CD4-positive, alpha-beta memory T cell (primary cell): ENCODE measurements around the gene GRIK1. TPM values are rescaled to one million over a fixed set of nuclear protein-coding genes. Genes with fewer than 3 reads are reported as not detected.
A peak's percentile ranks its signal among the peaks of the same experiment; 100 is the strongest.

Source experiments
- CTCF ChIA-PET: fragments of 350-600 bp; sonication (Branson Sonifier 250); formaldehyde crosslinking; loops from one replicate; lab custom pipeline; 2021; ENCODE audit warnings: inconsistent platforms; ENCODE audit not compliant: partially characterized antibody; lab: Charles Lee
- POLR2A ChIA-PET: fragments of 350-600 bp; sonication (Branson Sonifier 250); formaldehyde crosslinking; loops from one replicate; lab custom pipeline; 2021; ENCODE audit not compliant: partially characterized antibody; lab: Charles Lee
- DNase-seq, 5 donors: peaks; one replicate each; pipeline versions ENCODE4 v3.0.0 to v3.0.0-alpha.2; 2020 to 2022; ENCODE audit warnings: mixed read lengths in 1 of 5
- H3K27ac ChIP-seq: one replicate; pipeline ENCODE4 v1.7.0; 2013; ENCODE audit warnings: low read depth, low read length
- H3K27me3 ChIP-seq: 2 replicates; pipeline ENCODE4 v1.7.0; 2013; ENCODE audit warnings: mild to moderate bottlenecking, low read length, moderate library complexity; ENCODE audit not compliant: insufficient read depth
- H3K36me3 ChIP-seq: 2 replicates; pipeline ENCODE4 v1.7.0; 2013; ENCODE audit warnings: mild to moderate bottlenecking, low read length, moderate library complexity; ENCODE audit not compliant: insufficient read depth
- H3K4me1 ChIP-seq: 2 replicates; pipeline ENCODE4 v1.7.0; 2013; ENCODE audit warnings: mild to moderate bottlenecking, low read length, moderate library complexity; ENCODE audit not compliant: insufficient read depth
- H3K4me3 ChIP-seq, 2 donors: one replicate each; pipeline ENCODE4 v1.7.0; 2013; ENCODE audit warnings: low read length in 2 of 2, mild to moderate bottlenecking in 1 of 2
- H3K9me3 ChIP-seq, 2 donors: one replicate each; pipeline ENCODE4 v1.7.0; 2013; ENCODE audit warnings: low read length in 2 of 2, control low read depth in 1 of 2; ENCODE audit not compliant: control insufficient read depth in 1 of 2
- H3K27ac Mint-ChIP-seq, 7 donors: one replicate each; pipeline ENCODE4 v1.8.0; 2020 to 2021; ENCODE audit warnings: mixed read lengths in 7 of 7, mild to moderate bottlenecking in 6 of 7, inconsistent platforms in 3 of 7, moderate library complexity in 3 of 7
- H3K27me3 Mint-ChIP-seq, 2 donors: one replicate each; pipeline ENCODE4 v1.8.0; 2020 to 2021; ENCODE audit warnings: mixed read lengths in 2 of 2
- H3K36me3 Mint-ChIP-seq, 2 donors: one replicate each; pipeline ENCODE4 v1.8.0; 2020 to 2021; ENCODE audit warnings: mixed read lengths in 2 of 2, inconsistent platforms in 1 of 2, mild to moderate bottlenecking in 1 of 2
- H3K4me1 Mint-ChIP-seq, 4 donors: one replicate each; pipeline ENCODE4 v1.8.0; 2020 to 2021; ENCODE audit warnings: mixed read lengths in 4 of 4, mild to moderate bottlenecking in 1 of 4
- H3K4me3 Mint-ChIP-seq, 8 donors: one replicate each; pipeline ENCODE4 v1.8.0; 2020 to 2021; ENCODE audit warnings: mixed read lengths in 8 of 8, mild to moderate bottlenecking in 7 of 8, moderate library complexity in 6 of 8, inconsistent platforms in 3 of 8
- H3K9me3 Mint-ChIP-seq, 8 donors: one replicate each; pipeline ENCODE4 v1.8.0; 2020 to 2021; ENCODE audit warnings: mixed read lengths in 8 of 8, mild to moderate bottlenecking in 5 of 8, inconsistent platforms in 3 of 8, moderate library complexity in 1 of 8
- intact Hi-C: fragments of 100-400 bp; cut with micrococcal nuclease; formaldehyde crosslinking; loops from one replicate; pipeline ENCODE4 v1.15.1; 2023
- polyA plus RNA-seq, 2 donors: library from polyadenylated mRNA; unstranded; fragments of 300-500 nt; fragmentation: Illumina TruSeq; gene quantifications; one replicate each; pipeline ENCODE4 v1.2.3, GENCODE V29; 2021
- total RNA-seq, 2 experiments: library from RNA; stranded (reverse); gene quantifications; one replicate each; pipeline ENCODE4 v1.2.3, GENCODE V29; 2021

Gene GRIK1
- total and polyA plus RNA-seq, 4 experiments from 2014 or later: not detected

GRCh38 chr21:29942034-29942433, 2.2 kb upstream of the GRIK1 start:
- Mint-ChIP-seq H3K4me1 (peaks cover 0 to 9% (median 3%) of the 10 kb centered on the region in 4 donors), H3K9me3 (peaks cover 1 to 9% (median 3%) of the 10 kb centered on the region in 8 donors), H3K4me3 (no peak overlapping the region), H3K27ac (no peak overlapping the region), H3K36me3 (no peaks in the 10 kb centered on the region), H3K27me3 (peaks cover 11 to 14% of the 10 kb centered on the region in 2 donors)
- DNase-seq: no peak
- no peaks in the 10 kb centered on the region for H3K4me1 ChIP-seq
- CTCF ChIA-PET: no interaction called here
- no peak overlapping the region for H3K4me3 ChIP-seq
- POLR2A ChIA-PET: no interaction called here
- H3K9me3 ChIP-seq: no peaks in the 10 kb centered on the region
- H3K27ac ChIP-seq: no peak overlapping the region
- intact Hi-C loops: no loop called here
- H3K27me3 ChIP-seq: no peaks in the 10 kb centered on the region
- H3K36me3 ChIP-seq: no peaks in the 10 kb centered on the region

GRCh38 chr21:29940991-29941390, 1.2 kb upstream of the GRIK1 start:
- DNase-seq: no peak
- no peaks in the 10 kb centered on the region for H3K27me3 ChIP-seq
- Mint-ChIP-seq H3K27ac (no peak overlapping the region), H3K4me1 (peaks cover 0 to 9% (median 3%) of the 10 kb centered on the region in 4 donors), H3K36me3 (no peaks in the 10 kb centered on the region), H3K9me3 (peaks cover 1 to 9% (median 3%) of the 10 kb centered on the region in 8 donors), H3K4me3 (no peak overlapping the region), H3K27me3 (peaks cover 9 to 14% of the 10 kb centered on the region in 2 donors)
- intact Hi-C loops: no loop called here
- H3K27ac ChIP-seq: no peak overlapping the region
- H3K4me1 ChIP-seq: no peaks in the 10 kb centered on the region
- H3K36me3 ChIP-seq: no peaks in the 10 kb centered on the region
- no peaks in the 10 kb centered on the region for H3K9me3 ChIP-seq
- no peak overlapping the region for H3K4me3 ChIP-seq
- ChIA-PET CTCF (no interaction called here), POLR2A (no interaction called here)

GRCh38 chr21:29940361-29940760, 565 bp upstream of the GRIK1 start:
- no peak overlapping the region for H3K27ac Mint-ChIP-seq
- H3K27me3 Mint-ChIP-seq: peaks cover 9 to 14% of the 10 kb centered on the region in 2 donors
- ChIA-PET CTCF (no interaction called here), POLR2A (no interaction called here)
- no peaks in the 10 kb centered on the region for H3K27me3 ChIP-seq
- no peaks in the 10 kb centered on the region for H3K4me1 ChIP-seq
- H3K4me3 Mint-ChIP-seq: no peak overlapping the region
- H3K36me3 ChIP-seq: no peaks in the 10 kb centered on the region
- no peak overlapping the region for H3K4me3 ChIP-seq
- no peak for DNase-seq
- H3K27ac ChIP-seq: no peak overlapping the region
- H3K36me3 Mint-ChIP-seq: no peaks in the 10 kb centered on the region
- H3K9me3 Mint-ChIP-seq: peaks cover 1 to 9% (median 3%) of the 10 kb centered on the region in 8 donors
- H3K9me3 ChIP-seq: no peaks in the 10 kb centered on the region
- intact Hi-C loops: no loop called here
- H3K4me1 Mint-ChIP-seq: peaks cover 0 to 9% (median 3%) of the 10 kb centered on the region in 4 donors

- intact Hi-C loops: no loop called here
- H3K4me3 Mint-ChIP-seq: peak overlapping the region in 1 of 8 donors; percentile 9
- H3K36me3 Mint-ChIP-seq: no peaks in the 10 kb centered on the region
- Histone ChIP-seq H3K9me3 (no peaks in the 10 kb centered on the region), H3K4me1 (no peaks in the 10 kb centered on the region), H3K27ac (no peak overlapping the region), H3K27me3 (no peaks in the 10 kb centered on the region), H3K4me3 (no peak overlapping the region), H3K36me3 (no peaks in the 10 kb centered on the region)
- ChIA-PET POLR2A (no interaction called here), CTCF (no interaction called here)
- DNase-seq: peak in 1 of 5 donors; percentile 31
- H3K27ac Mint-ChIP-seq: no peak overlapping the region
- peaks cover 11 to 14% of the 10 kb centered on the region in 2 donors for H3K27me3 Mint-ChIP-seq
- H3K4me1 Mint-ChIP-seq: peaks cover 0 to 9% (median 3%) of the 10 kb centered on the region in 4 donors
- peaks cover 1 to 9% (median 3%) of the 10 kb centered on the region in 8 donors for H3K9me3 Mint-ChIP-seq
These were observed 482 bp downstream of the GRIK1 start for GRCh38 chr21:29939104-29939923.

GRCh38 chr21:29938776-29939103, 1.1 kb downstream of the GRIK1 start:
- Histone ChIP-seq H3K4me1 (no peaks in the 10 kb centered on the region), H3K36me3 (no peaks in the 10 kb centered on the region), H3K4me3 (no peak overlapping the region), H3K9me3 (no peaks in the 10 kb centered on the region), H3K27me3 (no peaks in the 10 kb centered on the region), H3K27ac (no peak overlapping the region)
- CTCF ChIA-PET: no interaction called here
- no peak overlapping the region for H3K27ac Mint-ChIP-seq
- intact Hi-C loops: no loop called here
- peaks cover 0 to 9% (median 3%) of the 10 kb centered on the region in 4 donors for H3K4me1 Mint-ChIP-seq
- peaks cover 10 to 11% of the 10 kb centered on the region in 2 donors for H3K27me3 Mint-ChIP-seq
- POLR2A ChIA-PET: no interaction called here
- peak in 1 of 5 donors; percentile 27 for DNase-seq
- H3K36me3 Mint-ChIP-seq: no peaks in the 10 kb centered on the region
- no peak overlapping the region for H3K4me3 Mint-ChIP-seq
- H3K9me3 Mint-ChIP-seq: peaks cover 0 to 9% (median 2%) of the 10 kb centered on the region in 8 donors

- ChIA-PET CTCF (no interaction called here), POLR2A (no interaction called here)
- H3K36me3 Mint-ChIP-seq: no peaks in the 10 kb centered on the region
These were observed 6.7 kb downstream of the GRIK1 start for GRCh38 chr21:29933088-29933487.

GRCh38 chr21:29928537-29928936, 11.3 kb downstream of the GRIK1 start:
- no peaks in the 10 kb centered on the region for H3K9me3 Mint-ChIP-seq
- H3K36me3 ChIP-seq: no peaks in the 10 kb centered on the region

More at GRCh38 chr21:29933088-29933487, 6.7 kb downstream of the GRIK1 start:
- H3K4me3 Mint-ChIP-seq: no peak overlapping the region
- peaks cover 0 to 2% (median 0%) of the 10 kb centered on the region in 8 donors for H3K9me3 Mint-ChIP-seq
- Histone ChIP-seq H3K36me3 (no peaks in the 10 kb centered on the region), H3K27me3 (no peaks in the 10 kb centered on the region), H3K9me3 (no peaks in the 10 kb centered on the region), H3K4me3 (no peak overlapping the region), H3K27ac (no peak overlapping the region), H3K4me1 (no peaks in the 10 kb centered on the region)
- DNase-seq: no peak
- H3K27me3 Mint-ChIP-seq: peaks cover 0 to 3% of the 10 kb centered on the region in 2 donors
- no peak overlapping the region for H3K27ac Mint-ChIP-seq
- intact Hi-C loops: no loop called here
- no peaks in the 10 kb centered on the region for H3K4me1 Mint-ChIP-seq

More at GRCh38 chr21:29928537-29928936, 11.3 kb downstream of the GRIK1 start:
- H3K4me3 ChIP-seq: no peak overlapping the region
- Mint-ChIP-seq H3K27me3 (no peaks in the 10 kb centered on the region), H3K4me3 (no peak overlapping the region), H3K36me3 (no peaks in the 10 kb centered on the region), H3K27ac (no peak overlapping the region), H3K4me1 (no peaks in the 10 kb centered on the region)
- no peak for DNase-seq
- H3K27me3 ChIP-seq: no peaks in the 10 kb centered on the region
- intact Hi-C loops: no loop called here
- CTCF ChIA-PET: no interaction called here
- H3K27ac ChIP-seq: no peak overlapping the region
- no peaks in the 10 kb centered on the region for H3K4me1 ChIP-seq
- POLR2A ChIA-PET: no interaction called here
- no peaks in the 10 kb centered on the region for H3K9me3 ChIP-seq
